NCI-H345 (cell line): ENCODE measurements around the gene UBE2E1.
A peak's percentile ranks its signal among the peaks of the same experiment; 100 is the strongest.
"Not testable (repeated sequence)": the region's sequence is repeated elsewhere in the genome, so short reads cannot be mapped to it uniquely, and the experiment has no call there.

ENCODE experiments used
- DNase-seq: peaks from one replicate; lab custom pipeline; 2025; lab: John Stamatoyannopoulos, UW

UBE2E1 gene

GRCh38 chr3:23917679-23918303, 112.0 kb downstream of the UBE2E1 start:
- peak; percentile 24 for DNase-seq

- not testable (repeated sequence) for DNase-seq
Measured at GRCh38 chr3:23918331-23918730, 112.6 kb downstream of the UBE2E1 start.

GRCh38 chr3:23919628-23920027, 113.9 kb downstream of the UBE2E1 start:
- DNase-seq: no peak

GRCh38 chr3:23920151-23920655, 114.4 kb downstream of the UBE2E1 start:
- DNase-seq: no peak

GRCh38 chr3:23921052-23921511, 115.3 kb downstream of the UBE2E1 start:
- no peak for DNase-seq

GRCh38 chr3:23923786-23924185, 118.0 kb downstream of the UBE2E1 start:
- DNase-seq: no peak

DNA sequence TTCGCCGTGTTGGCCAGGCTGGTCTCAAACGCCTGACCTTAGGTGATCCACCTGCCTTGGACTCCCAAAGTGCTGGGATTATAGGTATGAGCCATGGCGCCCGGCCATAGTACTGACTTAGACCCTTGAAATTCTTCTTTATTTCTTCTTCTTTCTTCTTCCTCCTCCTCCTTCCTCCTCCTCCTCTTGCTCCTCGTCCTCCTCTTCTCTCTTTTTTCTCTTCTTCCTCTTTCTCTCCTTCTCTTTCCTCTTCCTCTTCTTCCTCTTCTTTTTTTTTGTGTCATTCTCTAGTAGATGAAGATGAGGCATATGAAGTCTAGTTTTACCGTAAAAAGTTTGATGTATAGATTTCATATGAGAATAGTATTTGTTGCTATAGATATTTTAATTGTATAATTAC, 120.5 kb downstream of the UBE2E1 start:
- DNase-seq: no peak

DNA sequence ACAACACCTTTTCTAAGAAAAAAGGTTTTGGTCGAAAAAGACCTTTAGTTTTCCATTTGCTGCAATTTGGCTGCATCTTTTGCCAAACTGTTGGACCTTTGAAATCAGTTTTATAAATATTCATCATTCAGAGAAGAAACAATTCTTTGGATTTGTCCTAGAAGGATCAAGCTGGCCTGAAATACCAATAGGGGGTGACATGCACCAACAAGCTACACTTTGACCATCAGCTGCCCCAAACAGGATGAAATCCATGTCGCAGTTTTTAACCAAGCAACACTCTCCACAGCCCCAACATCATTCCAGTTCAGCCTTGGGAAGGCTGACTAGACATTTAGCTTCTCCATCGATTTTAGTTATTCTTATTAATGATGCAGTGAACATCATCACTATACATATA, 121.0 kb downstream of the UBE2E1 start:
- DNase-seq: no peak

GRCh38 chr3:23928524-23928923, 122.8 kb downstream of the UBE2E1 start:
- DNase-seq: no peak

DNA sequence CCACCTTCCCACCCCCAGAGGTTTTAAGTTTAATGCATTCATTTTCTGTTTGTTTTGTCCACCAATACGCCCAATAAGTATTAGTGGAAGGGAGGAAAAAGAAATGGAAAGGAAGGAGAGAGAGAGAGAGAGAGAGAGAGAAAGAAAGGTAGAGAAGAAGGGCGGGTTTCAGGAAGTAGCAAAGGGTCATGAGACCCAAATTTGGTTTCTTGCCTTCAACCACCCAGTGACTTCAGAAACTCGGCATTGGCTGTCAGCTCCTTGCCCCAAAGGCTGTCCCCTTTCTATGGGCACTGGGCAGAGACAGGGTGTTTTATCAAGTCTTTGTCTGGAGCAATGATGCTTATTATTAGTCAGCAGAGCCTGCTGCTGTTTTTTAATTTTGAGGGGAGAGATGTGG, 125.8 kb downstream of the UBE2E1 start:
- no peak for DNase-seq

GRCh38 chr3:23932571-23932970, 126.8 kb downstream of the UBE2E1 start:
- DNase-seq: no peak

- no peak for DNase-seq
Measured at GRCh38 chr3:23934253-23934652, 128.5 kb downstream of the UBE2E1 start.

DNA sequence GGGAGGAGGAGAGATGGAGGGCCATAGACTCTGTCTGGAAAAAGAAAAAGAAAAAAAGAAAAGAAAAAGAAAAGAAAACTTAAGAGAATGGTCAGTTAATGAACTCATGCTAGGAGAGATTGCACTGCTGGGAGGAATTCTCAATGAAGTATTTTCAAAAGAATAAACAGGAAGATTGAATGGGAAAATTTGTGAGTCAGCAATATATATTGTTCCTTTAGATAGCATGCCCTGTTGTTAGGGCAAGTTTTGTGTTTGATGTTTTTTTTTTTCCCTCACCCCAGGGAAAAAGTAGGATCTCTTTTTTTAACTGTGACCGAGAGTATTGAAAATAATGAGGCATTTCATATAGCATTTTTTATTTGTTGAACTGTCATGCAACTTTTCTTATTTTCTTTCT, 131.5 kb downstream of the UBE2E1 start:
- no peak for DNase-seq

DNA sequence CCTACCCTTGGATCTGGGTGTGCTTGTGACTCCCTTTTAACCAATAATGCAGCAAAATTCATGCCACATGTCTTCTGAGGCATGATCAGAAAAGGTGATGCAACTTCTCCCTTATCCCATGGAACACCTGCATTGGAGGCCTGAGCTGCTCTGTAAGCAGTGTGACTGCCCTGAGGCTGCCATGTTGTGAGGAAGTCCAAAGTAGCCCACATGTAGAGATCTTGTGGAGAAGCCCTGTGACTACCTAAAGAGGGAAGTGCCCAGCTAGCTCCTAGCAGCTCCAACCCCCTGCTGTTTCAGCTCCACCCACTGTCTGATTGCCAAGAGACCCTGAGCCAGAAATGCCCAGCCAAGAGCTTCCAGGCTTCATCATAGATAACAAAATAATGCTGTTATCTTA, 132.9 kb downstream of the UBE2E1 start:
- DNase-seq: no peak

DNA sequence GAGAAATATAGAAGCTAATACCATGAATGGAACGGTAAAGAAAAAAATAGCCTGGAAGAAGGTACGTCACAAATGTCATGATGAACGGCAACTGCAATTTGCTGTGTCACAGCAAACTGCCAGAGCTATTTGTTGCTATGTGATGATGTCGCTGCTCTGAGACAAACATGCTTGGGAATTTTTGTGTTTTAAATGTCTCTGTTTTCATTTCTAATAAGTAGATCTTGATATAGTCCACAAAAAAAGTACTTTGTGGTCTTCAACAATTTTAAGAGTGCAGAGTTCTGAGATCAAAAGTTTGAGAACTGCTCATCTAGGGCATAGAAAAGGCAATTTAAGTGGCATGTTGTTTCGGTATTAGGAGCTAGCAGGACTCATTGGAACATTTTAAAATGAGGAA, 135.0 kb downstream of the UBE2E1 start:
- no peak for DNase-seq
